HG02840 (cell line): ENCODE results near the gene STX16.
"Not testable (repeated sequence)": the region's sequence is repeated elsewhere in the genome, so short reads cannot be mapped to it uniquely, and the experiment has no call there.

Source experiments
- ATAC-seq: cut with Tn5 transposase; IDR thresholded peaks from one replicate; pipeline ENCODE4 v1.9.1; 2021; ENCODE audit warnings: mild to moderate bottlenecking, moderate library complexity, moderate number of reproducible peaks; ENCODE audit not compliant: unreplicated experiment, low FRiP score

The STX16 gene

GRCh38 chr20:58718729-58719128 is 67.6 kb downstream of the STX16 start:
- no peak for ATAC-seq

GRCh38 chr20:58719258-58719657 is 68.2 kb downstream of the STX16 start:
- no peak for ATAC-seq

GRCh38 chr20:58719971-58720371 is 68.9 kb downstream of the STX16 start:
- no peak for ATAC-seq

GRCh38 chr20:58720890-58721289 is 69.8 kb downstream of the STX16 start:
- no peak for ATAC-seq

DNA sequence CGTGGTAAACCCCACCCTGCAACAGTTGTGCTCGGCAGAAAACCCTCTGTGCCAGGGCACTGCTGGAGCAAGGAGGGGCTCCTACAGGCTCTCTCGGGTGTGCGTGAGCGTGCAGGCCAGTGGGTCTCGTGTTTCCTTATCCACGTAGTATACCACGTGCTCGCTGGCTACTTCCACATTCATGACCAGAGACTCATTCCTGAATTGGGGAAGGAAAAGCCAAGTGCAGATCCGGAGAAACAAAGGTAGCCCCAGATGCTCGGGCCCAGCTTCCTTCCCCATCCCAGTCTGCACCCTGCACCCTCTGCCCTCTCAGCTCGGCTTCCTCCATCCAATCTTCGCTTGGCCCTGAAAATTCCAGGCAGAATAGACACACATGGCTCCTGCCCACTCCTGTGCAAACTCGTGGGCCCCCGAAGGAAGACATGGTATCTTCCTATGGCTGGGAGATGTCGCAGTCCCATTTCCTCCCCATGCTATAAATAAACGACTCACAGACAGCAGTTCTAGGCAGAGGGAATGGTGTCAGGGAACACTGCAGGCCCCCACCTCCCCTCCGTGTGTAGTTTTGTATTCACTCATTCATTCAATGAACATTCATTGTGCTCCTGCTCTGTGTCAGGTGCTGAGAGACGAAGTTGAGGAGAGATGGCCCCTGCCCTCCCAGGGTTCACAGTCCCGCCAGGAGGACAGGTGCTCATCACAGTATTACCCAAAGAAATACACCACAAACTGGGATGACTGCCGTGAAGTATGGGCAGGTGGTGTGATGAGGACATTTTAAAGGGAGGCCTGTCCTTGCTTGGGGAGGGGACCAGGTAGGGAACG is 71.1 kb downstream of the STX16 start:
- ATAC-seq, result no peak

GRCh38 chr20:58722877-58723627 is 72.0 kb downstream of the STX16 start:
- no peak for ATAC-seq

- ATAC-seq, result no peak
These were observed 72.5 kb downstream of the STX16 start for GRCh38 chr20:58723628-58723984.

GRCh38 chr20:58726156-58726555 is 75.1 kb downstream of the STX16 start:
- ATAC-seq, result not testable (repeated sequence)
